SH-SY5Y (cell line): ENCODE data around the gene PDK2.

Experiments
- GATA2 ChIP-seq: IDR thresholded peaks from 2 replicates; pipeline ENCODE4 v1.6.1; 2011; ENCODE audit warnings: mild to moderate bottlenecking, low read depth, low read length
- GATA3 ChIP-seq: IDR thresholded peaks from 2 replicates; pipeline ENCODE4 v1.6.1; 2011; ENCODE audit warnings: low read depth, mild to moderate bottlenecking, low read length, moderate library complexity

Gene PDK2

GRCh38 chr17:50094753-50095619 is at the start of gene PDK2:
TSS of gene PDK2 (plus strand) at chr17:50095351. CDS start at chr17:50095436, 85 bp downstream.
- TF ChIP-seq GATA3, result no peak
- no peak for TF ChIP-seq GATA2

GRCh38 chr17:50046179-50046578 is 49.0 kb upstream of the PDK2 start:
- no peak for TF ChIP-seq GATA3
- no peak for TF ChIP-seq GATA2

GRCh38 chr17:50046667-50047066 is 48.5 kb upstream of the PDK2 start:
- TF ChIP-seq GATA2, result no peak

- TF ChIP-seq GATA2, result no peak
- no peak for TF ChIP-seq GATA3
Observed at GRCh38 chr17:50047083-50047482, 48.1 kb upstream of the PDK2 start.

- TF ChIP-seq GATA3 (no peak), GATA2 (no peak)
Observed at GRCh38 chr17:50047488-50048126, 47.5 kb upstream of the PDK2 start.

GRCh38 chr17:50048146-50048720 is 46.9 kb upstream of the PDK2 start:
- TF ChIP-seq GATA2 (peak; percentile 44; the same call in 1 of the 2 replicates), GATA3 (no peak)

- TF ChIP-seq GATA3 (no peak), GATA2 (no peak)
Observed at GRCh38 chr17:50048988-50049387, 46.2 kb upstream of the PDK2 start.

- TF ChIP-seq GATA2, result no peak
- TF ChIP-seq GATA3, result no peak
Observed at GRCh38 chr17:50049636-50050035, 45.5 kb upstream of the PDK2 start.

- TF ChIP-seq GATA3, result no peak
- TF ChIP-seq GATA2, result no peak
Observed at GRCh38 chr17:50050431-50051032, 44.6 kb upstream of the PDK2 start.

- TF ChIP-seq GATA2 (no peak), GATA3 (no peak)
Observed at GRCh38 chr17:50051082-50051576, 44.0 kb upstream of the PDK2 start.

GRCh38 chr17:50051606-50052005 is 43.5 kb upstream of the PDK2 start:
- TF ChIP-seq GATA3 (no peak), GATA2 (no peak)

- TF ChIP-seq GATA2 (no peak), GATA3 (no peak)
Observed at GRCh38 chr17:50052241-50052796, 42.8 kb upstream of the PDK2 start.

- peak; percentile 41 for TF ChIP-seq GATA2
- no peak for TF ChIP-seq GATA3
Observed at GRCh38 chr17:50052822-50053653, 42.1 kb upstream of the PDK2 start.

GRCh38 chr17:50053654-50053960 is 41.5 kb upstream of the PDK2 start:
- no peak for TF ChIP-seq GATA3
- no peak for TF ChIP-seq GATA2
